HepG2 (cell line): ENCODE data around the gene KIAA1614. TPM values are rescaled to one million over a fixed set of nuclear protein-coding genes. Genes with fewer than 3 reads are reported as not detected.

ENCODE experiments used
- CENPT ChIP-seq: sonication (generic); formaldehyde crosslinking; IDR thresholded peaks from 2 replicates; pipeline ENCODE4 v1.8.0; 2022; ENCODE audit warnings: low read depth, mild to moderate bottlenecking, moderate library complexity, missing genetic modification reagents
- MZF1 ChIP-seq: sonication (generic); formaldehyde crosslinking; IDR thresholded peaks from 2 replicates; pipeline ENCODE4 v1.8.1; 2023; ENCODE audit warnings: mild to moderate bottlenecking, missing genetic modification reagents, borderline replicate concordance
- RNF219 ChIP-seq: sonication (generic); formaldehyde crosslinking; IDR thresholded peaks from 2 replicates; pipeline ENCODE4 v1.5.0; 2020; ENCODE audit warnings: mild to moderate bottlenecking, missing genetic modification reagents
- SIN3B ChIP-seq: fragments of 150-350 bp; IDR thresholded peaks from 2 replicates; pipeline ENCODE4 v1.6.1; 2014; ENCODE audit warnings: low read length
- TFE3 ChIP-seq: IDR thresholded peaks from 2 replicates; pipeline ENCODE4 v1.6.1; 2016
- WIZ ChIP-seq: sonication (generic); formaldehyde crosslinking; IDR thresholded peaks from 2 replicates; pipeline ENCODE4 v1.5.1; 2020; ENCODE audit warnings: mild to moderate bottlenecking, missing genetic modification reagents
- ZBTB34 ChIP-seq: sonication (generic); formaldehyde crosslinking; IDR thresholded peaks from 2 replicates; pipeline ENCODE4 v1.8.0; 2022; ENCODE audit warnings: mild to moderate bottlenecking, missing genetic modification reagents
- ZFP36L1 ChIP-seq: sonication (generic); formaldehyde crosslinking; IDR thresholded peaks from 2 replicates; pipeline ENCODE4 v1.8.0; 2022; ENCODE audit warnings: mild to moderate bottlenecking, missing genetic modification reagents, moderate library complexity
- ZHX1 ChIP-seq: sonication (generic); formaldehyde crosslinking; IDR thresholded peaks from 2 replicates; pipeline ENCODE4 v1.8.1; 2022; ENCODE audit warnings: low read depth, mild to moderate bottlenecking, missing genetic modification reagents
- ZMYM3 ChIP-seq: sonication (generic); formaldehyde crosslinking; IDR thresholded peaks from 2 replicates; pipeline ENCODE4 v1.5.1; 2020; ENCODE audit warnings: mild to moderate bottlenecking, missing genetic modification reagents
- ZNF234 ChIP-seq: sonication (generic); formaldehyde crosslinking; conservative IDR thresholded peaks from 2 replicates; pipeline ENCODE4 v1.5.1; 2020; ENCODE audit warnings: mild to moderate bottlenecking, missing genetic modification reagents
- ZNF337 ChIP-seq: sonication (generic); formaldehyde crosslinking; IDR thresholded peaks from 2 replicates; pipeline ENCODE4 v1.5.1; 2020; ENCODE audit warnings: missing genetic modification reagents, low read depth, mild to moderate bottlenecking, borderline replicate concordance
- ZNF430 ChIP-seq: sonication (generic); formaldehyde crosslinking; IDR thresholded peaks from 2 replicates; pipeline ENCODE4 v1.9.0; 2021; ENCODE audit warnings: mild to moderate bottlenecking, missing genetic modification reagents
- ZNF563 ChIP-seq: sonication (generic); formaldehyde crosslinking; IDR thresholded peaks from 2 replicates; pipeline ENCODE4 v1.8.0; 2022; ENCODE audit warnings: mild to moderate bottlenecking, moderate library complexity, missing genetic modification reagents
- ZZZ3 ChIP-seq: sonication (generic); formaldehyde crosslinking; IDR thresholded peaks from 2 replicates; pipeline ENCODE4 v1.4.0; 2020; ENCODE audit warnings: missing genetic modification reagents, mild to moderate bottlenecking, borderline replicate concordance
- polyA plus RNA-seq, 8 experiments: library from polyadenylated mRNA; depleted of rRNA in 3 of 8; stranded (reverse) in 7 of 8; unstranded in 1 of 8; fragments of >200 nt; fragmentation: Illumina TruSeq in 4 of 8; extraction: Trizol in 4 of 8; gene quantifications; 2 replicates each; pipeline versions ENCODE4 v1.2.1 to v1.2.3, GENCODE V29; 2011 to 2016; ENCODE audit warnings: low read depth in 4 of 8, missing spikeins in 1 of 8, mixed read lengths in 1 of 8; ENCODE audit not compliant: insufficient read depth in 1 of 8
- total RNA-seq, 5 experiments: library from RNA; depleted of rRNA; stranded (reverse); fragments of >200 nt; fragmentation: Illumina TruSeq; extraction: Trizol; gene quantifications; 2 replicates each; pipeline ENCODE4 v1.2.3, GENCODE V29; 2016; ENCODE audit warnings: low read depth in 1 of 5
- TF ChIP-seq, protein P1 (sequence below): sonication (generic); formaldehyde crosslinking; IDR thresholded peaks from 2 replicates; pipeline ENCODE4 v1.4.0; 2020; ENCODE audit warnings: missing genetic modification reagents
- TF ChIP-seq, protein P2 (sequence below): sonication (generic); formaldehyde crosslinking; IDR thresholded peaks from 2 replicates; pipeline ENCODE4 v1.8.1; 2023; ENCODE audit warnings: mild to moderate bottlenecking, missing genetic modification reagents, borderline replicate concordance

KIAA1614 gene
- total and polyA plus RNA-seq, 2 of the 13 experiments (the other 11 are each of a cell fraction or from before 2014, with no cell fraction given), result 0.15 to 0.77 TPM

DNA sequence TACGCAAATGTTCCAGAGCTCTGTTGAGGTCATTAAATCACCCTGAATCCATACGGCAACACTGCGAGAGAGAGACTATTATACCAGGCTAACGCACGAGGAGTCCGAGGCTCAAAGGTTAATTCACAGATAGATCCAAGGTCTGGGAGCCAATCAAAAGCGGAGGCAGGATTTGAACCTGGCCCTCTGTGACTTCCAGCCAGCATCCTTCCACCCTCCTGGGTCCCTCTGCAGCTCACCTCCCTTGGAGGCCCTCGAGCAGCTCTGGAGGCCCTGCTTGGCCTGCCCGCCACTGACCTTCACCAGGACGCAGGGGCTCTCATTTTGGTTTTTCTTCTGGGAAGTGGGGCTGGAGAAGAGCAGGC, 42.1 kb downstream of the KIAA1614 start (continued):
- TF ChIP-seq ZZZ3 (CRISPR knock-in tag) (no peak), WIZ (CRISPR knock-in tag) (no peak), ZHX1 (CRISPR knock-in tag) (no peak), TFE3 (no peak), MZF1 (CRISPR knock-in tag) (no peak), ZMYM3 (CRISPR knock-in tag) (peak; percentile 65; the same call in 1 of the 2 replicates), ZNF563 (CRISPR knock-in tag) (no peak), CENPT (CRISPR knock-in tag) (no peak), SIN3B (no peak), ZNF234 (no peak), ZFP36L1 (CRISPR knock-in tag) (no peak), ZBTB34 (CRISPR knock-in tag) (no peak), ZNF430 (CRISPR knock-in tag) (no peak), ZNF337 (no peak), RNF219 (CRISPR knock-in tag) (no peak)
- TF ChIP-seq, protein P1, sequence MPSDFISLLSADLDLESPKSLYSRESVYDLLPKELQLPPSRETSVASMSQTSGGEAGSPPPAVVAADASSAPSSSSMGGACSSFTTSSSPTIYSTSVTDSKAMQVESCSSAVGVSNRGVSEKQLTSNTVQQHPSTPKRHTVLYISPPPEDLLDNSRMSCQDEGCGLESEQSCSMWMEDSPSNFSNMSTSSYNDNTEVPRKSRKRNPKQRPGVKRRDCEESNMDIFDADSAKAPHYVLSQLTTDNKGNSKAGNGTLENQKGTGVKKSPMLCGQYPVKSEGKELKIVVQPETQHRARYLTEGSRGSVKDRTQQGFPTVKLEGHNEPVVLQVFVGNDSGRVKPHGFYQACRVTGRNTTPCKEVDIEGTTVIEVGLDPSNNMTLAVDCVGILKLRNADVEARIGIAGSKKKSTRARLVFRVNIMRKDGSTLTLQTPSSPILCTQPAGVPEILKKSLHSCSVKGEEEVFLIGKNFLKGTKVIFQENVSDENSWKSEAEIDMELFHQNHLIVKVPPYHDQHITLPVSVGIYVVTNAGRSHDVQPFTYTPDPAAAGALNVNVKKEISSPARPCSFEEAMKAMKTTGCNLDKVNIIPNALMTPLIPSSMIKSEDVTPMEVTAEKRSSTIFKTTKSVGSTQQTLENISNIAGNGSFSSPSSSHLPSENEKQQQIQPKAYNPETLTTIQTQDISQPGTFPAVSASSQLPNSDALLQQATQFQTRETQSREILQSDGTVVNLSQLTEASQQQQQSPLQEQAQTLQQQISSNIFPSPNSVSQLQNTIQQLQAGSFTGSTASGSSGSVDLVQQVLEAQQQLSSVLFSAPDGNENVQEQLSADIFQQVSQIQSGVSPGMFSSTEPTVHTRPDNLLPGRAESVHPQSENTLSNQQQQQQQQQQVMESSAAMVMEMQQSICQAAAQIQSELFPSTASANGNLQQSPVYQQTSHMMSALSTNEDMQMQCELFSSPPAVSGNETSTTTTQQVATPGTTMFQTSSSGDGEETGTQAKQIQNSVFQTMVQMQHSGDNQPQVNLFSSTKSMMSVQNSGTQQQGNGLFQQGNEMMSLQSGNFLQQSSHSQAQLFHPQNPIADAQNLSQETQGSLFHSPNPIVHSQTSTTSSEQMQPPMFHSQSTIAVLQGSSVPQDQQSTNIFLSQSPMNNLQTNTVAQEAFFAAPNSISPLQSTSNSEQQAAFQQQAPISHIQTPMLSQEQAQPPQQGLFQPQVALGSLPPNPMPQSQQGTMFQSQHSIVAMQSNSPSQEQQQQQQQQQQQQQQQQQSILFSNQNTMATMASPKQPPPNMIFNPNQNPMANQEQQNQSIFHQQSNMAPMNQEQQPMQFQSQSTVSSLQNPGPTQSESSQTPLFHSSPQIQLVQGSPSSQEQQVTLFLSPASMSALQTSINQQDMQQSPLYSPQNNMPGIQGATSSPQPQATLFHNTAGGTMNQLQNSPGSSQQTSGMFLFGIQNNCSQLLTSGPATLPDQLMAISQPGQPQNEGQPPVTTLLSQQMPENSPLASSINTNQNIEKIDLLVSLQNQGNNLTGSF (CRISPR knock-in tag), result no peak
- TF ChIP-seq, protein P2, sequence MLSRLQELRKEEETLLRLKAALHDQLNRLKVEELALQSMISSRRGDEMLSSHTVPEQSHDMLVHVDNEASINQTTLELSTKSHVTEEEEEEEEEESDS (CRISPR knock-in tag), result no peak
